ENCODE data around the gene GPR142. TPM values are rescaled to one million over a fixed set of nuclear protein-coding genes. Genes with fewer than 3 reads are reported as not detected.

GPR142 gene
- total RNA-seq, 2 donors from 2014 or later: not detected

GRCh38 chr17:74412581-74412980 is 45.3 kb downstream of the GPR142 start:
- Histone ChIP-seq H3K4me1 (ENCODE audit: control insufficient read depth in 1 of 2, low read depth in 2 of 2) (no peaks in the 10 kb centered on the region), H3K27me3 (replicated peaks; ENCODE audit: insufficient read depth) (no peaks in the 10 kb centered on the region), H3K36me3 (no peaks in the 10 kb centered on the region), H3K4me3 (no peak overlapping the region), H3K27ac (no peak overlapping the region), H3K9me3 (no peaks in the 10 kb centered on the region)
- DNase-seq (ENCODE audit: low spot score): no peak
- ATAC-seq (ENCODE audit: insufficient number of reproducible peaks, low FRiP score, low read depth): no peak
- TF ChIP-seq, protein P1, sequence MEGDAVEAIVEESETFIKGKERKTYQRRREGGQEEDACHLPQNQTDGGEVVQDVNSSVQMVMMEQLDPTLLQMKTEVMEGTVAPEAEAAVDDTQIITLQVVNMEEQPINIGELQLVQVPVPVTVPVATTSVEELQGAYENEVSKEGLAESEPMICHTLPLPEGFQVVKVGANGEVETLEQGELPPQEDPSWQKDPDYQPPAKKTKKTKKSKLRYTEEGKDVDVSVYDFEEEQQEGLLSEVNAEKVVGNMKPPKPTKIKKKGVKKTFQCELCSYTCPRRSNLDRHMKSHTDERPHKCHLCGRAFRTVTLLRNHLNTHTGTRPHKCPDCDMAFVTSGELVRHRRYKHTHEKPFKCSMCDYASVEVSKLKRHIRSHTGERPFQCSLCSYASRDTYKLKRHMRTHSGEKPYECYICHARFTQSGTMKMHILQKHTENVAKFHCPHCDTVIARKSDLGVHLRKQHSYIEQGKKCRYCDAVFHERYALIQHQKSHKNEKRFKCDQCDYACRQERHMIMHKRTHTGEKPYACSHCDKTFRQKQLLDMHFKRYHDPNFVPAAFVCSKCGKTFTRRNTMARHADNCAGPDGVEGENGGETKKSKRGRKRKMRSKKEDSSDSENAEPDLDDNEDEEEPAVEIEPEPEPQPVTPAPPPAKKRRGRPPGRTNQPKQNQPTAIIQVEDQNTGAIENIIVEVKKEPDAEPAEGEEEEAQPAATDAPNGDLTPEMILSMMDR (IDR thresholded peaks at IDR 0.05): no peak

- ATAC-seq (ENCODE audit: insufficient number of reproducible peaks, low FRiP score, low read depth) (no peak), DNase-seq (ENCODE audit: low spot score) (no peak)
- Histone ChIP-seq H3K27me3 (replicated peaks; ENCODE audit: insufficient read depth) (no peaks in the 10 kb centered on the region), H3K27ac (no peak overlapping the region), H3K4me1 (ENCODE audit: control insufficient read depth in 1 of 2, low read depth in 2 of 2) (no peaks in the 10 kb centered on the region), H3K36me3 (no peaks in the 10 kb centered on the region), H3K4me3 (no peak overlapping the region), H3K9me3 (no peaks in the 10 kb centered on the region)
- TF ChIP-seq, protein P1 (IDR thresholded peaks at IDR 0.05): no peak
These were observed 46.2 kb downstream of the GPR142 start for GRCh38 chr17:74413491-74413890.

DNA sequence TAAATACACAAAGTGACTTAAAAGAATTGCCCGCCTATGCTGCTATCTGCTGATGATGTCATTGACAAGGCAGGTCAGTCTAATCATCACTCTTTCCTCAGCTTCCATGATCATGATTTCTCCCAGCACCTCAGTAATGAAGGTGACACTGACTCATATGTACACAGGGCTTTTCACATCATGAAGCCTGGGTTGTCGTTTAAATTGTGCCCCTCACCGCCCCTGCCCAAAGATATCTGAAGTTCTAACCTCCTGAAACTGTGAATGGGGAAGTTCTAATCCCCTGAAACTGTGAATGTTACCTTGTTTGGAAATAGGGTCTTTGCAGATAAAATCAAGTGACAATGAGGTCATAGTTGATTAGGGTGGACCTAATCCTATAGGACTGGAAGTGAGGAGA is 47.2 kb downstream of the GPR142 start:
- Histone ChIP-seq H3K27ac (no peak overlapping the region), H3K4me1 (ENCODE audit: control insufficient read depth in 1 of 2, low read depth in 2 of 2) (no peaks in the 10 kb centered on the region), H3K27me3 (replicated peaks; ENCODE audit: insufficient read depth) (no peaks in the 10 kb centered on the region), H3K36me3 (no peaks in the 10 kb centered on the region), H3K9me3 (no peaks in the 10 kb centered on the region), H3K4me3 (no peak overlapping the region)
- no peak for DNase-seq (ENCODE audit: low spot score)
- no peak for ATAC-seq (ENCODE audit: insufficient number of reproducible peaks, low FRiP score, low read depth)
- TF ChIP-seq, protein P1 (IDR thresholded peaks at IDR 0.05): no peak

- no peak overlapping the region for H3K27ac ChIP-seq
- no peak overlapping the region for H3K4me3 ChIP-seq
- no peaks in the 10 kb centered on the region for H3K27me3 ChIP-seq (replicated peaks; ENCODE audit: insufficient read depth)
- DNase-seq (ENCODE audit: low spot score): no peak
- TF ChIP-seq, protein P1 (IDR thresholded peaks at IDR 0.05): no peak
- no peak for ATAC-seq (ENCODE audit: insufficient number of reproducible peaks, low FRiP score, low read depth)
- no peaks in the 10 kb centered on the region for H3K36me3 ChIP-seq
- H3K9me3 ChIP-seq: no peaks in the 10 kb centered on the region
- no peaks in the 10 kb centered on the region for H3K4me1 ChIP-seq (ENCODE audit: control insufficient read depth in 1 of 2, low read depth in 2 of 2)
These were observed 48.5 kb downstream of the GPR142 start for GRCh38 chr17:74415608-74416396.

DNA sequence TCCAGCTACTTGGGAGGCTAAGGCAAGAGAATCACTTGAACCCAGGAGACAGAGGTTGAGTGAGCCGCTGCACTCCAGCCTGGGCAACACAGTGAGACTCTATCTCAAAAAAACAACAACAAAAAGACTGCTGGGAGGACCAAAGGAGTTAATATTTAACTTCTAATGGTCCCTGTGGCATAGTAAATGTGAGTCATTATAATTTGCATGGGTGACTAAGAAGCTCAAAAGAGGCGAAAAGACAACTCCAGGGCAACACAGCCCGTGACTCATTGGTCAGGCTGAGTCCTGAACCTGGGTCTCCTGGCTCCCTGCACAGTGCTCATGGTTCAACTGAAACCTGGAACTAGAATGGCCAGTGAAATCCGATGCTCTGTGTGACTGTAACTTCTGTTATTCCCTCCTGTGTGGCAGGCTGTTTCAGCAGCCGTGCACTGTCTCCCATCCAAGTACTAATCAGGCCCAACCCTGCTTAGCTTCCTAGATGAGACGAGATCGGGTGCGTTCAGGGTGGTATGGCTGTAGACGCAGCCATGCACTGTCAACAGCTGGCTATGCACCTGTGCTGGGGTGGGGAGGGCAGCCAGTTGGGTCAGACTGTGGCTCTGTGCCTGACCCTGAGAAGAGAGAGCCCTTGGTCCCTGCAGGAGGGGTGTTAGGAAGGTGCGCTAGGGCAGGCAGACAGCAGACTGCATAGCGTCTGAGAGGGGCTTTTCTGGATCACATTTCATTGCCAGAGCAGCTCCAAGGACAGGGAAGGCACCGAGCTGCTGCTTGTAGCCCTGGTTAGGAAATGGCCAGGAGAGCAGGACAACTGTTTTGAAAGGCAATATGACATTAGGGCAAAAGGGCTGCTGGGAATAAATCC is 50.1 kb downstream of the GPR142 start:
- Histone ChIP-seq H3K4me3 (no peak overlapping the region), H3K36me3 (no peaks in the 10 kb centered on the region), H3K27ac (no peak overlapping the region), H3K4me1 (ENCODE audit: control insufficient read depth in 1 of 2, low read depth in 2 of 2) (no peaks in the 10 kb centered on the region), H3K27me3 (replicated peaks; ENCODE audit: insufficient read depth) (no peaks in the 10 kb centered on the region), H3K9me3 (no peaks in the 10 kb centered on the region)
- TF ChIP-seq, protein P1 (IDR thresholded peaks at IDR 0.05): no peak
- no peak for ATAC-seq (ENCODE audit: insufficient number of reproducible peaks, low FRiP score, low read depth)
- no peak for DNase-seq (ENCODE audit: low spot score)
